ENCODE measurements around the gene TEX2. TPM values are rescaled to one million over a fixed set of nuclear protein-coding genes. Genes with fewer than 3 reads are reported as not detected.

Gene TEX2
- total and polyA plus RNA-seq, 9 of the 15 experiments (the other 6 are each of a cell fraction or from before 2014, with no cell fraction given): 4.1 to 27.6 (median 19.3) TPM

GRCh38 chr17:64145751-64146417, 117.2 kb downstream of the TEX2 start (continued):
- TF ChIP-seq RREB1 (CRISPR knock-in tag; IDR thresholded peaks at IDR 0.05) (no peak), TEAD1 (CRISPR knock-in tag; IDR thresholded peaks at IDR 0.05) (peak; percentile 14 to 95; a peak in 3 of 4 replicates), RBM14 (IDR thresholded peaks at IDR 0.05; ENCODE audit: borderline replicate concordance, insufficient read depth, low read depth, low read length) (peak; percentile 94; the same call in 1 of the 2 replicates), ZNF24 (IDR thresholded peaks at IDR 0.05) (no peak), CREB1 (IDR thresholded peaks at IDR 0.05) (peak; percentile 64), CREB1 (CRISPR knock-in tag; IDR thresholded peaks at IDR 0.05) (peak; percentile 50; the same call in 1 of the 2 replicates), E2F4 (CRISPR knock-in tag; IDR thresholded peaks at IDR 0.05; ENCODE audit: low read depth) (no peak), RB1 (IDR thresholded peaks at IDR 0.05; ENCODE audit: low read depth) (peak; percentile 84), ZNF311 (CRISPR knock-in tag; IDR thresholded peaks at IDR 0.05) (no peak), KLF1 (tag; IDR thresholded peaks at IDR 0.05) (peak; percentile 38; the same call in 1 of the 2 replicates), PHB2 (IDR thresholded peaks at IDR 0.05; ENCODE audit: low read depth) (no peak), CCNT2 (IDR thresholded peaks at IDR 0.05; ENCODE audit: borderline replicate concordance, extremely low read depth, insufficient read length, low read depth, low read length) (peak; percentile 65), LCOR (CRISPR knock-in tag; IDR thresholded peaks at IDR 0.05) (peak; percentile 65; the same call in 1 of the 2 replicates), ZBTB9 (CRISPR knock-in tag; IDR thresholded peaks at IDR 0.05) (peak; percentile 47; the same call in 1 of the 2 replicates), HDAC1 (IDR thresholded peaks at IDR 0.05) (peak in 1 of 2 experiments; percentile 68; a peak in 1 of 4 replicates), GTF2B (IDR thresholded peaks at IDR 0.05; ENCODE audit: extremely low read depth, insufficient read length) (peak; percentile 94), HMBOX1 (IDR thresholded peaks at IDR 0.05) (peak; percentile 66; the same call in 1 of the 2 replicates), POLR2AphosphoS5 (IDR thresholded peaks at IDR 0.05; ENCODE audit: control insufficient read depth, insufficient read depth, low read depth, low read length) (peak; percentile 99)
